Liver (tissue), 9 donors: Measurements from ENCODE around the gene PRKAR1B. TPM values are rescaled to one million over a fixed set of nuclear protein-coding genes. Genes with fewer than 3 reads are reported as not detected.

Experiments
- DNase-seq: peaks from one replicate; pipeline ENCODE4 v3.0.0-alpha.2; 2017; ENCODE audit warnings: low spot score
- H3K27ac ChIP-seq, 2 donors: one replicate each; pipeline ENCODE4 v1.7.0; 2013; ENCODE audit warnings: inconsistent platforms in 2 of 2, low read length in 2 of 2, control low read depth in 1 of 2, low read depth in 1 of 2, mild to moderate bottlenecking in 1 of 2
- H3K27me3 ChIP-seq, 4 donors: one replicate each; pipeline versions ENCODE4 v1.6.1 to v1.7.0; 2013; ENCODE audit warnings: low read length in 3 of 4, inconsistent platforms in 1 of 4, mild to moderate bottlenecking in 1 of 4, moderate library complexity in 1 of 4; ENCODE audit not compliant: control insufficient read depth in 4 of 4, insufficient read depth in 4 of 4
- H3K36me3 ChIP-seq, 4 donors: one replicate each; pipeline versions ENCODE4 v1.6.1 to v1.7.0; 2013; ENCODE audit warnings: low read length in 3 of 4, mild to moderate bottlenecking in 3 of 4, low read depth in 1 of 4, moderate library complexity in 1 of 4; ENCODE audit not compliant: control insufficient read depth in 4 of 4, insufficient read depth in 3 of 4
- H3K4me1 ChIP-seq, 4 donors: one replicate each; pipeline versions ENCODE4 v1.6.1 to v1.7.0; 2013; ENCODE audit warnings: low read length in 3 of 4, mild to moderate bottlenecking in 3 of 4, moderate library complexity in 1 of 4; ENCODE audit not compliant: control insufficient read depth in 4 of 4, insufficient read depth in 4 of 4
- H3K4me3 ChIP-seq, 3 donors: one replicate each; pipeline versions ENCODE4 v1.6.1 to v1.7.0; 2013; ENCODE audit warnings: low read length in 3 of 3, control low read depth in 1 of 3, low read depth in 1 of 3, mild to moderate bottlenecking in 1 of 3
- H3K9ac ChIP-seq, 2 donors: one replicate each; pipeline ENCODE4 v1.7.0; 2013; ENCODE audit warnings: low read length in 2 of 2, mild to moderate bottlenecking in 2 of 2, moderate library complexity in 2 of 2, control low read depth in 1 of 2, low read depth in 1 of 2
- H3K9me3 ChIP-seq, 4 donors: one replicate each; pipeline versions ENCODE4 v1.6.1 to v1.7.0; 2013; ENCODE audit warnings: low read length in 3 of 4; ENCODE audit not compliant: control insufficient read depth in 4 of 4
- CTCF ChIP-seq: fragments of 150-350 bp; IDR thresholded peaks from 2 replicates; pipeline ENCODE4 v1.5.1; 2017; ENCODE audit warnings: improper control_type of control experiment, low read depth, low read length; ENCODE audit not compliant: missing input control
- EGR1 ChIP-seq, 2 donors: IDR thresholded peaks; 2 replicates each; pipeline ENCODE4 v1.6.1; 2016 to 2018; ENCODE audit warnings: antibody characterized with exemption in 2 of 2, low read depth in 2 of 2
- FOXA1 ChIP-seq: IDR thresholded peaks from 2 replicates; pipeline ENCODE4 v1.6.1; 2016; ENCODE audit warnings: antibody characterized with exemption
- FOXA2 ChIP-seq: IDR thresholded peaks from 2 replicates; pipeline ENCODE4 v1.6.1; 2016; ENCODE audit warnings: antibody characterized with exemption
- GABPA ChIP-seq, 2 donors: IDR thresholded peaks in 1 of 2; conservative IDR thresholded peaks in 1 of 2; 2 replicates each; pipeline ENCODE4 v1.6.1; 2016; ENCODE audit warnings: antibody characterized with exemption in 2 of 2, mild to moderate bottlenecking in 1 of 2, moderate library complexity in 1 of 2
- HNF4A ChIP-seq, 2 donors: conservative IDR thresholded peaks; 2 replicates each; pipeline ENCODE4 v1.6.1; 2016; ENCODE audit warnings: antibody characterized with exemption in 2 of 2, mild to moderate bottlenecking in 2 of 2
- HNF4G ChIP-seq: IDR thresholded peaks from 2 replicates; pipeline ENCODE4 v1.6.1; 2016; ENCODE audit warnings: antibody characterized with exemption
- JUND ChIP-seq, 2 donors: IDR thresholded peaks; 2 replicates each; pipeline ENCODE4 v1.6.1; 2016; ENCODE audit warnings: antibody characterized with exemption in 2 of 2
- MAX ChIP-seq: IDR thresholded peaks from 2 replicates; pipeline ENCODE4 v1.6.1; 2016; ENCODE audit warnings: antibody characterized with exemption
- NR2F2 ChIP-seq: IDR thresholded peaks from 2 replicates; pipeline ENCODE4 v1.6.1; 2016; ENCODE audit warnings: antibody characterized with exemption
- RAD21 ChIP-seq, 2 donors: IDR thresholded peaks; 2 replicates each; pipeline ENCODE4 v1.6.1; 2016; ENCODE audit warnings: antibody characterized with exemption in 2 of 2, mild to moderate bottlenecking in 2 of 2
- RXRA ChIP-seq, 2 donors: IDR thresholded peaks; 2 replicates each; pipeline ENCODE4 v1.6.1; 2017 to 2018; ENCODE audit warnings: antibody characterized with exemption in 2 of 2, mild to moderate bottlenecking in 1 of 2
- SP1 ChIP-seq: IDR thresholded peaks from 2 replicates; pipeline ENCODE4 v1.6.1; 2018; ENCODE audit warnings: antibody characterized with exemption, mild to moderate bottlenecking
- TAF1 ChIP-seq: conservative IDR thresholded peaks from 2 replicates; pipeline ENCODE4 v1.6.1; 2016; ENCODE audit warnings: antibody characterized with exemption, mild to moderate bottlenecking
- YY1 ChIP-seq: IDR thresholded peaks from 2 replicates; pipeline ENCODE4 v1.6.1; 2016; ENCODE audit warnings: antibody characterized with exemption, mild to moderate bottlenecking
- WGBS: extraction: QIAGEN DNeasy Blood & Tissue Kit; methylation state at CpG from one replicate; pipeline ENCODE4 v1.1.7; 2013; 5-methylcytosine and 5-hydroxymethylcytosine counted together
- polyA plus RNA-seq, 2 donors: library from polyadenylated mRNA; stranded (reverse) in 1 of 2; unstranded in 1 of 2; fragments of 200-250 nt in 1 of 2; fragments of >200 nt in 1 of 2; fragmentation: Nextera tagmentation in 1 of 2; extraction: Ambion mirVana in 1 of 2; gene quantifications; one replicate each; pipeline versions ENCODE4 v1.2.1 to v1.2.3, GENCODE V29; 2013 to 2015
- total RNA-seq, 2 donors: library from RNA; depleted of rRNA; stranded (reverse); fragments of >200 nt; gene quantifications; one replicate each; pipeline ENCODE4 v1.2.3, GENCODE V29; 2014
- TF ChIP-seq, protein P1 (sequence below): IDR thresholded peaks from 2 replicates; pipeline ENCODE4 v1.6.1; 2016; ENCODE audit warnings: antibody characterized with exemption
- TF ChIP-seq, protein P2 (sequence below): IDR thresholded peaks from 2 replicates; pipeline ENCODE4 v1.6.1; 2016; ENCODE audit warnings: antibody characterized with exemption
- TF ChIP-seq, protein P3 (sequence below): IDR thresholded peaks from 2 replicates; pipeline ENCODE4 v1.6.1; 2016; ENCODE audit warnings: antibody characterized with exemption, mild to moderate bottlenecking
- donor health status: healthy.
- donor health status: healthy.
- donor health status: healthy.
- donor health status: healthy.
- donor health status: healthy.

PRKAR1B gene
- total and polyA plus RNA-seq, 4 donors: 11.1 to 14.4 (median 12.4) TPM

DNA sequence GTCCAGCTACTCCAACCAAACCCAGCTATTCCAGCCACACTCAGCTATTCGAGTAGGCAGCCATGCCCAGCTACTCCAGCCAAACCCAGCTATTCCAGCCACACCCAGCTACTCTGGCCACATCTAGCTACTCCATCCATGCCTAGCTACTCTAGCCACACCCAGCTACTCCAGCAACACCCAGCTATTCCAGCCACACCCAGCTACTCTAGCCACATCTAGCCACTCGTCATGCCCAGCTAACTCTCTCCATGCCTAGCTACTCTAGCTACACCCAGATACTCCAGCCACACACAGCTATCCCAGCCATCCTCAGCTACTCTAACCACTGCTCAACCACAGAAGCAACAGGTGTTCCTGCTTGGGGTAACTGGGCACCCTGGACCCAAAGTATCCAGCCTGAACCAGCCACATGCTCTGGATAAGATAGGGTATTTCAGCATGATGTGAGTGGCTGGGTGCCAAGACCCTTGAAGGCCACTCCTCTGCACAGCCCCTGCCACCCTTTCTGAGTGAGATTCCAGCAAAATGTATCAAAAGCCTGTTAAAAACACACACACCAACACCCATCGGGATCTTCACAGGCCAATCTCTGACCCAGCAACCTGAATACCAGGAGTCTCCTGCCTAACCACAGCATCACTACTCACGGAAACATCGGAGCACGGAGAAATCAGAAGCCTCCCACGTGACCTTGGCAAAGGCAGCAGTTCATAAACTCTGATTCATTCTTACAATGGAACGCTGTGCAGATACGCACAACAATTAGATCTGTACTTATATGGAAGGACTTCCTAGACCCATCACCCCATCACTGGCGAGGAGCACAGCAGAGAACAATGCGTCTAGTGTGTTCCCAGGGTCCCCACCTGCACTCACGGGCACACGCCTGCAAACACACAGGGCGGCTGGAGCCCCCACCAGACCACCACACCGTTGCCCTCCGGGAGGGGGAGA lies 52.3 kb downstream of the PRKAR1B start:
- H3K9ac ChIP-seq: no peak overlapping the region
- no peak overlapping the region for H3K4me3 ChIP-seq
- no peak for DNase-seq
- H3K9me3 ChIP-seq: no peaks in the 10 kb centered on the region
- H3K27me3 ChIP-seq: no peaks in the 10 kb centered on the region
- 97% methylated on average over 16 of the region's 16 CpGs for WGBS
- H3K4me1 ChIP-seq: no peaks in the 10 kb centered on the region
- no peak for TF ChIP-seq YY1
- TF ChIP-seq TAF1: no peak
- peaks cover 0 to 3% (median 0%) of the 10 kb centered on the region in 4 donors for H3K36me3 ChIP-seq
- no peak overlapping the region for H3K27ac ChIP-seq

GRCh38 chr7:673681-674453 lies 53.2 kb downstream of the PRKAR1B start:
- WGBS: 98% methylated on average over 13 of the region's 13 CpGs
- Histone ChIP-seq H3K27me3 (no peaks in the 10 kb centered on the region), H3K9ac (no peak overlapping the region), H3K36me3 (peaks cover 0 to 3% (median 0%) of the 10 kb centered on the region in 4 donors), H3K27ac (no peak overlapping the region), H3K4me3 (no peak overlapping the region), H3K4me1 (no peaks in the 10 kb centered on the region), H3K9me3 (no peaks in the 10 kb centered on the region)
- no peak for TF ChIP-seq GABPA (IDR thresholded peaks at IDR 0.05 in 1 of 2, conservative IDR thresholded peaks at IDR 0.05 in 1 of 2)
- no peak for TF ChIP-seq EGR1 (IDR thresholded peaks at IDR 0.05; ENCODE audit: low read depth in 2 of 2)
- TF ChIP-seq HNF4G: no peak
- TF ChIP-seq TAF1: no peak
- TF ChIP-seq HNF4A (conservative IDR thresholded peaks at IDR 0.05): no peak
- TF ChIP-seq, protein P1, sequence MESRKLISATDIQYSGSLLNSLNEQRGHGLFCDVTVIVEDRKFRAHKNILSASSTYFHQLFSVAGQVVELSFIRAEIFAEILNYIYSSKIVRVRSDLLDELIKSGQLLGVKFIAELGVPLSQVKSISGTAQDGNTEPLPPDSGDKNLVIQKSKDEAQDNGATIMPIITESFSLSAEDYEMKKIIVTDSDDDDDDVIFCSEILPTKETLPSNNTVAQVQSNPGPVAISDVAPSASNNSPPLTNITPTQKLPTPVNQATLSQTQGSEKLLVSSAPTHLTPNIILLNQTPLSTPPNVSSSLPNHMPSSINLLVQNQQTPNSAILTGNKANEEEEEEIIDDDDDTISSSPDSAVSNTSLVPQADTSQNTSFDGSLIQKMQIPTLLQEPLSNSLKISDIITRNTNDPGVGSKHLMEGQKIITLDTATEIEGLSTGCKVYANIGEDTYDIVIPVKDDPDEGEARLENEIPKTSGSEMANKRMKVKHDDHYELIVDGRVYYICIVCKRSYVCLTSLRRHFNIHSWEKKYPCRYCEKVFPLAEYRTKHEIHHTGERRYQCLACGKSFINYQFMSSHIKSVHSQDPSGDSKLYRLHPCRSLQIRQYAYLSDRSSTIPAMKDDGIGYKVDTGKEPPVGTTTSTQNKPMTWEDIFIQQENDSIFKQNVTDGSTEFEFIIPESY: no peak
- TF ChIP-seq, protein P2, sequence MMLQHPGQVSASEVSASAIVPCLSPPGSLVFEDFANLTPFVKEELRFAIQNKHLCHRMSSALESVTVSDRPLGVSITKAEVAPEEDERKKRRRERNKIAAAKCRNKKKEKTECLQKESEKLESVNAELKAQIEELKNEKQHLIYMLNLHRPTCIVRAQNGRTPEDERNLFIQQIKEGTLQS: no peak
- TF ChIP-seq CTCF: no peak
- no peak for TF ChIP-seq RXRA (IDR thresholded peaks at IDR 0.05)
- TF ChIP-seq NR2F2: no peak
- TF ChIP-seq JUND (IDR thresholded peaks at IDR 0.05): no peak
- TF ChIP-seq RAD21 (IDR thresholded peaks at IDR 0.05): no peak
- TF ChIP-seq MAX: no peak
- TF ChIP-seq, protein P3, sequence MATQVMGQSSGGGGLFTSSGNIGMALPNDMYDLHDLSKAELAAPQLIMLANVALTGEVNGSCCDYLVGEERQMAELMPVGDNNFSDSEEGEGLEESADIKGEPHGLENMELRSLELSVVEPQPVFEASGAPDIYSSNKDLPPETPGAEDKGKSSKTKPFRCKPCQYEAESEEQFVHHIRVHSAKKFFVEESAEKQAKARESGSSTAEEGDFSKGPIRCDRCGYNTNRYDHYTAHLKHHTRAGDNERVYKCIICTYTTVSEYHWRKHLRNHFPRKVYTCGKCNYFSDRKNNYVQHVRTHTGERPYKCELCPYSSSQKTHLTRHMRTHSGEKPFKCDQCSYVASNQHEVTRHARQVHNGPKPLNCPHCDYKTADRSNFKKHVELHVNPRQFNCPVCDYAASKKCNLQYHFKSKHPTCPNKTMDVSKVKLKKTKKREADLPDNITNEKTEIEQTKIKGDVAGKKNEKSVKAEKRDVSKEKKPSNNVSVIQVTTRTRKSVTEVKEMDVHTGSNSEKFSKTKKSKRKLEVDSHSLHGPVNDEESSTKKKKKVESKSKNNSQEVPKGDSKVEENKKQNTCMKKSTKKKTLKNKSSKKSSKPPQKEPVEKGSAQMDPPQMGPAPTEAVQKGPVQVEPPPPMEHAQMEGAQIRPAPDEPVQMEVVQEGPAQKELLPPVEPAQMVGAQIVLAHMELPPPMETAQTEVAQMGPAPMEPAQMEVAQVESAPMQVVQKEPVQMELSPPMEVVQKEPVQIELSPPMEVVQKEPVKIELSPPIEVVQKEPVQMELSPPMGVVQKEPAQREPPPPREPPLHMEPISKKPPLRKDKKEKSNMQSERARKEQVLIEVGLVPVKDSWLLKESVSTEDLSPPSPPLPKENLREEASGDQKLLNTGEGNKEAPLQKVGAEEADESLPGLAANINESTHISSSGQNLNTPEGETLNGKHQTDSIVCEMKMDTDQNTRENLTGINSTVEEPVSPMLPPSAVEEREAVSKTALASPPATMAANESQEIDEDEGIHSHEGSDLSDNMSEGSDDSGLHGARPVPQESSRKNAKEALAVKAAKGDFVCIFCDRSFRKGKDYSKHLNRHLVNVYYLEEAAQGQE: no peak
- no peak for TF ChIP-seq SP1
- no peak for TF ChIP-seq YY1
- no peak for TF ChIP-seq FOXA2
- no peak for TF ChIP-seq FOXA1
- DNase-seq: no peak
